C4-2B (cell line): ENCODE results near the gene R3HDM4.

ENCODE experiments used
- ZFX ChIP-seq: fragments of 450-650 bp; IDR thresholded peaks from 2 replicates; pipeline ENCODE4 v1.6.1; 2017
- TF ChIP-seq, protein P1 (sequence below): fragments of 450-650 bp; conservative IDR thresholded peaks from 2 replicates; pipeline ENCODE4 v1.5.1; 2017; ENCODE audit warnings: mild to moderate bottlenecking

DNA sequence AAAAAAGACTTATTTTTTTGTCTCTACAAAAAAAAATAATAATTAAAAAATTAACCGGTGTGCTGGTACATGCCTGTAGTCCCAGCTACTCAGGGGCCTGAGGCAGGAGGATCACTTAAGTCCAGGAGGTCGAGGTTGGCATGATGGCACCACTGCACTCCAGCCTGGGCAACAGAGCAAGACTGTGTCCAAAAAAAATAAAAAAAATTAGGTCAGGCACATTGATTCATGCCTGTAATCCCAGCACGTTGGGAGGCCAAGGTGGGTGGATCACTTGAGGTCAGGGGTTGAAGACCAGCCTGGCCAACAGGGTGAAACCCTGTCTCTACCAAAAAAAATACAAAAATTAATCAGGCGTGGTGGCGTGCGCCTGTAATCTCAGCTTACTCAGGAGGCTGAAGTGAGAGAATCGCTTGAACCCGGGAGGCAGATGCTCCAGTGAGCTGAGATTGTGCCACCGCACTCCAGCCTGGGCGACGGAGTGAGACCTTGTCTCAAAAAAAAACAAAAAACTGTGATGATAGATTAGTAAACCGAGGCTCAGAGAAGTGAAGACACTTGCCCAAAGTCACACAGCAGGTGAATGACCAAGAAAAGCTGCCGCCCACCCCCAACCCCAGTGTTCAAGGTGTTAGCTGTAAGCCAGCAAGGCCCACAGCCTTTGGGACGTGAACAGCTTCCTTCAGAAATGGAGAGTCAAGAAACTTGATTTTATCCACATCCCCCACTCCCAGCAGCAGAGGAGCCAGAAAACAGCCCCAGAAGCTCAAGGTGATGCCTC lies 10.4 kb downstream of the R3HDM4 start:
- TF ChIP-seq, protein P1, sequence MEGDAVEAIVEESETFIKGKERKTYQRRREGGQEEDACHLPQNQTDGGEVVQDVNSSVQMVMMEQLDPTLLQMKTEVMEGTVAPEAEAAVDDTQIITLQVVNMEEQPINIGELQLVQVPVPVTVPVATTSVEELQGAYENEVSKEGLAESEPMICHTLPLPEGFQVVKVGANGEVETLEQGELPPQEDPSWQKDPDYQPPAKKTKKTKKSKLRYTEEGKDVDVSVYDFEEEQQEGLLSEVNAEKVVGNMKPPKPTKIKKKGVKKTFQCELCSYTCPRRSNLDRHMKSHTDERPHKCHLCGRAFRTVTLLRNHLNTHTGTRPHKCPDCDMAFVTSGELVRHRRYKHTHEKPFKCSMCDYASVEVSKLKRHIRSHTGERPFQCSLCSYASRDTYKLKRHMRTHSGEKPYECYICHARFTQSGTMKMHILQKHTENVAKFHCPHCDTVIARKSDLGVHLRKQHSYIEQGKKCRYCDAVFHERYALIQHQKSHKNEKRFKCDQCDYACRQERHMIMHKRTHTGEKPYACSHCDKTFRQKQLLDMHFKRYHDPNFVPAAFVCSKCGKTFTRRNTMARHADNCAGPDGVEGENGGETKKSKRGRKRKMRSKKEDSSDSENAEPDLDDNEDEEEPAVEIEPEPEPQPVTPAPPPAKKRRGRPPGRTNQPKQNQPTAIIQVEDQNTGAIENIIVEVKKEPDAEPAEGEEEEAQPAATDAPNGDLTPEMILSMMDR, result no peak
- no peak for TF ChIP-seq ZFX
